Activated CD8-positive, alpha-beta memory T cell treated with anti-CD3 and anti-CD28 coated beads, Interleukin-2, amount 10 ng/mL, durations not matched to agents 7 days and 5 days (primary cell): Measurements from ENCODE around the gene PCNT. TPM values are rescaled to one million over a fixed set of nuclear protein-coding genes. Genes with fewer than 3 reads are reported as not detected.
"Not testable (repeated sequence)": the region's sequence is repeated elsewhere in the genome, so short reads cannot be mapped to it uniquely, and the experiment has no call there.

Experiments used
- ATAC-seq: fragments of 150-1000 bp; cut with Tn5 transposase; one replicate; pipeline ENCODE4 v1.10.0; 2021; ENCODE audit warnings: moderate library complexity
- CTCF ChIA-PET: fragments of 350-600 bp; sonication (Branson Sonifier 250); formaldehyde crosslinking; loops from one replicate; lab custom pipeline; 2021; ENCODE audit warnings: antibody characterized with exemption; lab: Charles Lee
- DNase-seq: peaks from one replicate; pipeline ENCODE4 v3.0.0-alpha.2; 2020
- H3K27ac Mint-ChIP-seq: one replicate; pipeline ENCODE4 v1.8.0; 2021; ENCODE audit warnings: mild to moderate bottlenecking, mixed read lengths
- H3K27me3 Mint-ChIP-seq: one replicate; pipeline ENCODE4 v1.8.0; 2021; ENCODE audit warnings: mixed read lengths
- H3K36me3 Mint-ChIP-seq: one replicate; pipeline ENCODE4 v1.8.0; 2021; ENCODE audit warnings: mild to moderate bottlenecking, mixed read lengths
- H3K4me1 Mint-ChIP-seq: one replicate; pipeline ENCODE4 v1.8.0; 2021; ENCODE audit warnings: mixed read lengths
- H3K4me3 Mint-ChIP-seq: one replicate; pipeline ENCODE4 v1.8.0; 2021; ENCODE audit warnings: mild to moderate bottlenecking, moderate library complexity, mixed read lengths
- H3K9me3 Mint-ChIP-seq: one replicate; pipeline ENCODE4 v1.8.0; 2022; ENCODE audit warnings: low read depth, mixed read lengths
- total RNA-seq, 2 experiments: library from RNA; stranded (reverse); gene quantifications; one replicate each; pipeline ENCODE4 v1.2.3, GENCODE V29; 2021

The PCNT gene
- total RNA-seq, 2 experiments from 2014 or later = 89.7 to 104 TPM

GRCh38 chr21:46431884-46432488 is 108.0 kb downstream of the PCNT start:
- H3K4me3 Mint-ChIP-seq = no peak overlapping the region
- peaks cover 11% of the 10 kb centered on the region for H3K4me1 Mint-ChIP-seq
- peak; percentile 59 for ATAC-seq
- no peaks in the 10 kb centered on the region for H3K9me3 Mint-ChIP-seq
- H3K27ac Mint-ChIP-seq = peak overlapping the region; percentile 61
- peak; percentile 51 for DNase-seq
- peaks cover 24% of the 10 kb centered on the region for H3K36me3 Mint-ChIP-seq
- no peaks in the 10 kb centered on the region for H3K27me3 Mint-ChIP-seq
- CTCF ChIA-PET = interaction anchor here (1.2 to 1.8 kb wide), 2 partner anchors 109 to 289 kb away, joined by 3 to 4 read pairs; no protein-coding TSS in a partner anchor

DNA sequence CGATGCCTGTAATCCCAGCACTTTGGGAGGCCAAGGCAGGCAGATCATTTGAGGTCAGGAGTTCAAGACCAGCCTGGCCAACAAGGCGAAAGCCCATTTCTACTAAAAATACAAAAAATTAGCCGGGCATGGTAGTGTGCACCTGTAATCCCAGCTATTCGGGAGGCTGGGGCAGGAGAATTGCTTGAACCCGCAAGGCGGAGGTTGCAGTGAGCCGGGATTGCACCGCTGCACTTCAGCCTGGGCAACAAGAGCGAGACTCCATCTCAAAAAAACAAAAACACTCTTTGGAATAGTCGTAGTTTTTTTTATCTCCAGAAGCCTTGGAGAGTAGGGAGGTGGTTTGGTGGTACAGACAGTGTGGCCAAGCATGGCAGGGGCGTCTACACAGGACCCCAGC is 109.2 kb downstream of the PCNT start:
- Mint-ChIP-seq H3K4me1 (peaks cover 14% of the 10 kb centered on the region), H3K36me3 (peaks cover 32% of the 10 kb centered on the region)
- not testable (repeated sequence) for DNase-seq, H3K27ac Mint-ChIP-seq, ATAC-seq, H3K9me3 Mint-ChIP-seq, H3K4me3 Mint-ChIP-seq, H3K27me3 Mint-ChIP-seq
- CTCF ChIA-PET = interaction anchor here (1.2 to 1.7 kb wide), 2 partner anchors 9 to 290 kb away, joined by 3 read pairs; no protein-coding TSS in a partner anchor

- CTCF ChIA-PET = interaction anchor here (0.6 to 1.7 kb wide), 2 partner anchors 10 to 83 kb away, joined by 3 read pairs; no protein-coding TSS in a partner anchor
- no peak for DNase-seq
- no peaks in the 10 kb centered on the region for H3K27me3 Mint-ChIP-seq
- H3K4me3 Mint-ChIP-seq = no peak overlapping the region
- H3K9me3 Mint-ChIP-seq = no peaks in the 10 kb centered on the region
- ATAC-seq = no peak
- peak overlapping the region; percentile 5 for H3K27ac Mint-ChIP-seq
- peaks cover 14% of the 10 kb centered on the region for H3K4me1 Mint-ChIP-seq
- H3K36me3 Mint-ChIP-seq = peaks cover 39% of the 10 kb centered on the region
These were observed 110.5 kb downstream of the PCNT start for GRCh38 chr21:46434322-46434958.

DNA sequence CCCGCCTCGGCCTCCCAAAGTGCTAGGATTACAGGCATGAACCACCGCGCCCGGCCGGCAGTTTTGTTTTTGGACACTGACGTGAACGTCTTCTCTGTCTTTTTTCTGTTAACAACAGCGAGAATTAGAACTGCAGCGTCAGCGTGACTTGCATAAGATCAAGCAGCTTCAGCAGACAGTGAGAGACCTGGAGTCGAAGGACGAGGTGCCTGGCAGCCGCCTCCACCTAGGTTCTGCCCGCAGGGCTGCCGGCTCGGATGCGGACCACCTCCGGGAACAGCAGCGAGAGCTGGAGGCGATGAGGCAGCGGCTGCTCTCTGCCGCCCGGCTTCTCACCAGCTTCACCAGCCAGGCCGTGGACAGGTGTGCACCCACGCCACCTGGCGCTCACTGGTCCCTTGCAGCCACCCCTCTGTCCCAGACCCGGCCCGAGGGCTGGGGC is 111.9 kb downstream of the PCNT start:
- ATAC-seq (no peak), DNase-seq (no peak)
- H3K4me1 Mint-ChIP-seq = peaks cover 14% of the 10 kb centered on the region
- CTCF ChIA-PET = no interaction called here
- H3K9me3 Mint-ChIP-seq = no peaks in the 10 kb centered on the region
- H3K36me3 Mint-ChIP-seq = peaks cover 49% of the 10 kb centered on the region
- no peaks in the 10 kb centered on the region for H3K27me3 Mint-ChIP-seq
- no peak overlapping the region for H3K27ac Mint-ChIP-seq
- H3K4me3 Mint-ChIP-seq = no peak overlapping the region

- H3K36me3 Mint-ChIP-seq = peaks cover 55% of the 10 kb centered on the region
- CTCF ChIA-PET = no interaction called here
- H3K4me1 Mint-ChIP-seq = peaks cover 14% of the 10 kb centered on the region
- no peak overlapping the region for H3K4me3 Mint-ChIP-seq
- DNase-seq (no peak), ATAC-seq (no peak)
- no peaks in the 10 kb centered on the region for H3K9me3 Mint-ChIP-seq
- H3K27ac Mint-ChIP-seq = no peak overlapping the region
- H3K27me3 Mint-ChIP-seq = no peaks in the 10 kb centered on the region
These were observed 112.7 kb downstream of the PCNT start for GRCh38 chr21:46436621-46437020.

GRCh38 chr21:46437096-46437498 is 113.1 kb downstream of the PCNT start:
- H3K36me3 Mint-ChIP-seq = peaks cover 51% of the 10 kb centered on the region
- no peaks in the 10 kb centered on the region for H3K9me3 Mint-ChIP-seq
- no peak overlapping the region for H3K4me3 Mint-ChIP-seq
- H3K27me3 Mint-ChIP-seq = no peaks in the 10 kb centered on the region
- ATAC-seq (no peak), DNase-seq (no peak)
- H3K4me1 Mint-ChIP-seq = peaks cover 11% of the 10 kb centered on the region
- peak overlapping the region; percentile 76 for H3K27ac Mint-ChIP-seq
- CTCF ChIA-PET = interaction anchor here (1.0 kb wide), 1 partner anchor 229 kb away, joined by 3 read pairs; no protein-coding TSS in a partner anchor

DNA sequence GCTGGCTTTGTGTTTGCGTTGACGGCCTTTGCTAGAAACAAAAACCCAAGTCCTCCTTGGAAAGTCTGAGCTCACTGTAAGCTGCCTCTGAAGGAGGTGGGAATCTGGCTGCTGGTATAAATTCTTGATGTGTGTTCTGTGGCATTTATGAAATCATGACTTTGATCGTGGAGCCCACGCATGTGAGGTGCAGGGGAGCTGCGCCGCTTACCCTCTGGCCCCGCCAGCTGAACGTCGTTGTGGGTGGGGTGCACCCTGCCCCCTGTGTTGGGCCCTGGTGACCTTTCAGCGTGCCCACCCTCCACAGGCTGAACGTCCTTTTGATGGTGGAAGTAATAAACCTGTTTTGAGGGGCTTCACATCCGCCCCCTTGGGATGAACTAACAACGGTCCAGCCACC is 113.6 kb downstream of the PCNT start:
- DNase-seq = no peak
- peak overlapping the region; percentile 7 for H3K27ac Mint-ChIP-seq
- CTCF ChIA-PET = interaction anchor here (1.0 kb wide), 1 partner anchor 229 kb away, joined by 3 read pairs; no protein-coding TSS in a partner anchor

GRCh38 chr21:46438241-46438640 is 114.3 kb downstream of the PCNT start:
- CTCF ChIA-PET = no interaction called here
- no peak overlapping the region for H3K27ac Mint-ChIP-seq
- H3K4me3 Mint-ChIP-seq = no peak overlapping the region
- no peaks in the 10 kb centered on the region for H3K9me3 Mint-ChIP-seq
- ATAC-seq (no peak), DNase-seq (no peak)
- no peaks in the 10 kb centered on the region for H3K27me3 Mint-ChIP-seq
- H3K4me1 Mint-ChIP-seq = peaks cover 15% of the 10 kb centered on the region
- peaks cover 53% of the 10 kb centered on the region for H3K36me3 Mint-ChIP-seq

More for the DNA sequence above, 113.6 kb downstream of the PCNT start:
- H3K36me3 Mint-ChIP-seq = peaks cover 50% of the 10 kb centered on the region
- H3K27me3 Mint-ChIP-seq = no peaks in the 10 kb centered on the region
- H3K4me1 Mint-ChIP-seq = peaks cover 9% of the 10 kb centered on the region
- no peak for ATAC-seq
- no peaks in the 10 kb centered on the region for H3K9me3 Mint-ChIP-seq
- H3K4me3 Mint-ChIP-seq = no peak overlapping the region

- Mint-ChIP-seq H3K36me3 (peaks cover 51% of the 10 kb centered on the region), H3K27me3 (no peaks in the 10 kb centered on the region), H3K4me3 (no peak overlapping the region)
These were observed 116.0 kb downstream of the PCNT start for GRCh38 chr21:46439906-46440305.

DNA sequence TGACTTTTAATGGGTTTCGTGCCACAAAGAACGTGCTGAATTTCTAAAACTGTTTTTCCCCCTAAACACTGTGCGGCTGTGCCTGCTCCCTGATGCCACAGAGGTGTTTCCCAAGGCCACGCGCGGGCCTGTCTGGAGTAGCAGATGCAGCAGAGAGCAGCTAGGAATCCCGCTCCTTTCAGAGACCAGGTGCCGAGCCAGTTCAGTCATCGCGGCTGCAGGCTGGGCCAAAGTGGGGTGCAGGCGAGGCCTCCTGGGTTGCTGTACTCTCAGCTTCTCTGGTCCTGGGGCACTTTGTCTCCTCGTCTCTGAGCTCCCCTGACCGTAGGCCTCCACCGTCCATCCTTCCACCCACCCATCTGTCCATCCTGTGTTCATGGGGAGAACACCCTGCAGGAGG is 117.4 kb downstream of the PCNT start:
- Mint-ChIP-seq H3K4me3 (no peak overlapping the region), H3K9me3 (no peaks in the 10 kb centered on the region), H3K4me1 (peaks cover 17% of the 10 kb centered on the region), H3K27ac (no peak overlapping the region), H3K27me3 (no peaks in the 10 kb centered on the region), H3K36me3 (peaks cover 54% of the 10 kb centered on the region)
- ATAC-seq = no peak
- CTCF ChIA-PET = no interaction called here
- no peak for DNase-seq

More at GRCh38 chr21:46439906-46440305, 116.0 kb downstream of the PCNT start:
- peaks cover 17% of the 10 kb centered on the region for H3K4me1 Mint-ChIP-seq
- ATAC-seq = no peak
- no peak overlapping the region for H3K27ac Mint-ChIP-seq
- H3K9me3 Mint-ChIP-seq = no peaks in the 10 kb centered on the region
- DNase-seq = no peak
- CTCF ChIA-PET = no interaction called here

DNA sequence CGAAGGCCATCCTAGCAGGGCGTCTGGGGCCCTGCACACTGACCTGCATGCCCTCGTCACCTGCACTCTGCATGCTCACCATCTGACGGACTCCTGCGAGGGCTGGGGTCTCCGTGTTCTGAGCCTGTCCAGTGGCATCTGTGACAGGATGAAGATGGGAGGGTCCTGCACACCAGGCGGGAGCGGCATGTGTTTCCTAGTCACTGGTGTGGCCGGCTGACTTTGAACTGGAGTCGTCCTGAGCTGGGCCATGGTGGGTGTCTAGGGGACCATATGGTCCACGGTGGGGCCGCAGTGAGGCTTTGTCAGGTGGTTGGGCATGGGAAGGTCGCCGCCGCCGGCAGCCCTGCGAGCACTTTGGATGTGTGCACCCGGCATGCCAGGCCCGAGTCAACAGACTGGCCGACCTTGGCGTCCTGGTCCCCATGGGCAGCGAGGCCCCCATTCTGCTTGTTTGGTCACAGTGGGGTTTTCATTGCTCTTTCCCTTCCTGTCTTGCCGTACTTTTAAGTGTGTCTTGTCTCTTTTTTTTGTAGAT is 118.1 kb downstream of the PCNT start:
- CTCF ChIA-PET = no interaction called here
- ATAC-seq (no peak), DNase-seq (no peak)
- Mint-ChIP-seq H3K36me3 (peaks cover 56% of the 10 kb centered on the region), H3K4me3 (no peak overlapping the region), H3K9me3 (no peaks in the 10 kb centered on the region), H3K27me3 (no peaks in the 10 kb centered on the region), H3K27ac (no peak overlapping the region), H3K4me1 (peaks cover 14% of the 10 kb centered on the region)

GRCh38 chr21:46442938-46443337 is 119.0 kb downstream of the PCNT start:
- Mint-ChIP-seq H3K27ac (no peak overlapping the region), H3K4me1 (peaks cover 14% of the 10 kb centered on the region), H3K4me3 (no peak overlapping the region), H3K36me3 (peaks cover 58% of the 10 kb centered on the region), H3K9me3 (no peaks in the 10 kb centered on the region), H3K27me3 (no peaks in the 10 kb centered on the region)
- CTCF ChIA-PET = no interaction called here
- ATAC-seq (no peak), DNase-seq (no peak)

DNA sequence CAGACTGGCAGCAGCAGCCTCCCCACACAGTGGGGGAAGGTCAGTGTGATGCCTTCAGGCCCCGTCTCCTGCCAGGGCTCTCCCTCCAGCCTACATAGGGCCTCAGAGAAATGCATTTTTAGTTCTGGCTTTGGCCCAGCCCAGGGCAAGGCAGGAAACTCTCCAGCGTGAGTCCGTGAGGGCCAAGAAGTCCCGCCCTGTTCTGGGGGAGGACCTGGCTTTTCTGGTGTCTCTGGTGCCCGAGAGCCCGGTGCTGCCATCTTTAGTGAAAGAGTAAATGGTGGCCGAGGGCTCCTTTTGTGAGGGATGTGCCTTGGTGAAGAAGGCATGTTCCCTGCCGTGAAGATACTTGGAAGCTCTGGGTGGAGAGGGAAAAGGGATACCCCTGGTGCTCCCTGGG is 120.0 kb downstream of the PCNT start:
- H3K27me3 Mint-ChIP-seq = no peaks in the 10 kb centered on the region
- H3K27ac Mint-ChIP-seq = peak overlapping the region; percentile 14
- no peak for ATAC-seq
- peaks cover 63% of the 10 kb centered on the region for H3K36me3 Mint-ChIP-seq
- CTCF ChIA-PET = no interaction called here
- H3K4me1 Mint-ChIP-seq = peaks cover 18% of the 10 kb centered on the region
- H3K9me3 Mint-ChIP-seq = peaks cover under 1% of the 10 kb centered on the region
- no peak for DNase-seq
- no peak overlapping the region for H3K4me3 Mint-ChIP-seq
